GM23338 (cell line): Measurements from ENCODE around the gene TMA7. TPM values are rescaled to one million over a fixed set of nuclear protein-coding genes. Genes with fewer than 3 reads are reported as not detected.
A peak's percentile ranks its signal among the peaks of the same experiment; 100 is the strongest.

ENCODE experiments used
- ATAC-seq: fragments of 200-7000 bp; cut with Tn5 transposase; 3 replicates; pipeline ENCODE4 v1.9.1; 2020
- DNase-seq: peaks from one replicate; pipeline ENCODE4 v3.0.0-alpha.2; 2015; ENCODE audit warnings: low spot score
- H2AFZ ChIP-seq: fragments of 200-600 bp; sonication (generic); 2 replicates; pipeline ENCODE4 v1.8.0; 2016; ENCODE audit warnings: antibody characterized with exemption, mild to moderate bottlenecking, moderate library complexity
- H3F3A ChIP-seq: fragments of 200-600 bp; sonication (generic); replicated peaks from 2 replicates; pipeline ENCODE4 v1.8.0; 2017; ENCODE audit warnings: antibody characterized with exemption, mixed run types, low read depth
- H3K27ac ChIP-seq: fragments of 200-600 bp; sonication (generic); 2 replicates; pipeline ENCODE4 v1.6.1; 2016; ENCODE audit warnings: low read depth
- H3K27me3 ChIP-seq: fragments of 200-600 bp; sonication (generic); 2 replicates; pipeline ENCODE4 v1.8.0; 2016; ENCODE audit warnings: mild to moderate bottlenecking, mixed run types, moderate library complexity; ENCODE audit not compliant: insufficient read depth
- H3K36me3 ChIP-seq: fragments of 200-600 bp; sonication (generic); 2 replicates; pipeline ENCODE4 v1.8.0; 2016; ENCODE audit warnings: mild to moderate bottlenecking; ENCODE audit not compliant: insufficient read depth
- H3K4me1 ChIP-seq: fragments of 200-600 bp; sonication (generic); 2 replicates; pipeline ENCODE4 v1.8.0; 2016; ENCODE audit warnings: mild to moderate bottlenecking, moderate library complexity; ENCODE audit not compliant: insufficient read depth
- H3K4me2 ChIP-seq: fragments of 200-600 bp; sonication (generic); 2 replicates; pipeline ENCODE4 v1.7.1; 2017; ENCODE audit warnings: mixed run types
- H3K4me3 ChIP-seq: fragments of 200-600 bp; sonication (generic); 2 replicates; pipeline ENCODE4 v1.6.1; 2016; ENCODE audit warnings: mixed run types
- H3K79me2 ChIP-seq: fragments of 200-600 bp; sonication (generic); replicated peaks from 2 replicates; pipeline ENCODE4 v1.8.0; 2017; ENCODE audit warnings: mild to moderate bottlenecking; ENCODE audit not compliant: insufficient read depth
- H3K9me2 ChIP-seq: fragments of 200-600 bp; sonication (generic); 2 replicates; pipeline ENCODE4 v1.8.0; 2017; ENCODE audit not compliant: insufficient read depth
- H4K20me1 ChIP-seq: fragments of 200-600 bp; sonication (generic); replicated peaks from 2 replicates; pipeline ENCODE4 v1.8.0; 2017; ENCODE audit warnings: mild to moderate bottlenecking; ENCODE audit not compliant: insufficient read depth
- H3K27ac Mint-ChIP-seq: 2 replicates; pipeline ENCODE4 v1.8.0; 2020; ENCODE audit warnings: inconsistent platforms, mild to moderate bottlenecking, moderate library complexity, mixed read lengths
- H3K27me3 Mint-ChIP-seq: 3 replicates; pipeline ENCODE4 v1.8.0; 2022; ENCODE audit warnings: low read depth, mild to moderate bottlenecking, moderate library complexity, mixed read lengths, inconsistent platforms; ENCODE audit not compliant: insufficient read depth, poor library complexity
- H3K36me3 Mint-ChIP-seq: 3 replicates; pipeline ENCODE4 v1.8.0; 2021; ENCODE audit warnings: low read depth, mild to moderate bottlenecking, inconsistent platforms, moderate library complexity, mixed read lengths
- H3K4me1 Mint-ChIP-seq: 3 replicates; pipeline ENCODE4 v1.8.0; 2020; ENCODE audit warnings: mild to moderate bottlenecking, inconsistent platforms, mixed read lengths
- H3K4me3 Mint-ChIP-seq: 3 replicates; pipeline ENCODE4 v1.8.0; 2021; ENCODE audit warnings: moderate library complexity, mild to moderate bottlenecking, inconsistent platforms, mixed read lengths
- H3K9me3 Mint-ChIP-seq: 3 replicates; pipeline ENCODE4 v1.8.0; 2020; ENCODE audit warnings: moderate library complexity, mild to moderate bottlenecking, inconsistent platforms, mixed read lengths
- CREB1 ChIP-seq: fragments of 250-450 bp; sonication (Bioruptor Pico); IDR thresholded peaks from 2 replicates; pipeline ENCODE4 v1.5.0; 2020; ENCODE audit warnings: low read depth, mild to moderate bottlenecking, moderate library complexity
- EZH2 ChIP-seq: fragments of 200-600 bp; sonication (generic); IDR thresholded peaks from one replicate; pipeline ENCODE4 v1.8.0; 2017; ENCODE audit warnings: antibody characterized with exemption, mild to moderate bottlenecking, low read depth; ENCODE audit not compliant: unreplicated experiment
- EZH2phosphoT487 ChIP-seq: fragments of 200-600 bp; sonication (generic); IDR thresholded peaks from one replicate; pipeline ENCODE4 v1.8.1; 2018; ENCODE audit warnings: antibody characterized with exemption; ENCODE audit not compliant: unreplicated experiment
- JUNB ChIP-seq: IDR thresholded peaks from one replicate; pipeline ENCODE4 v1.6.1; 2016; ENCODE audit warnings: antibody characterized with exemption; ENCODE audit not compliant: unreplicated experiment
- NANOG ChIP-seq: IDR thresholded peaks from 2 replicates; pipeline ENCODE4 v1.6.1; 2016; ENCODE audit warnings: antibody characterized with exemption, borderline replicate concordance
- POLR2AphosphoS5 ChIP-seq: IDR thresholded peaks from 2 replicates; pipeline ENCODE4 v1.6.1; 2016; ENCODE audit warnings: antibody characterized with exemption, low read depth
- REST ChIP-seq: IDR thresholded peaks from one replicate; pipeline ENCODE4 v1.6.1; 2018; ENCODE audit warnings: antibody characterized with exemption; ENCODE audit not compliant: unreplicated experiment
- STAT1 ChIP-seq: IDR thresholded peaks from one replicate; pipeline ENCODE4 v1.6.1; 2016; ENCODE audit warnings: antibody characterized with exemption; ENCODE audit not compliant: unreplicated experiment
- ZNF331 ChIP-seq: fragments of 250-450 bp; sonication (Bioruptor Pico); IDR thresholded peaks from 2 replicates; pipeline ENCODE4 v1.5.0; 2020; ENCODE audit warnings: low read depth, mild to moderate bottlenecking, moderate library complexity
- ZNF462 ChIP-seq: fragments of 250-450 bp; sonication (Bioruptor Pico); IDR thresholded peaks from 2 replicates; pipeline ENCODE4 v1.5.0; 2020; ENCODE audit warnings: mild to moderate bottlenecking, moderate library complexity
- polyA plus RNA-seq: library from polyadenylated mRNA; unstranded; fragments of >200 nt; fragmentation: Nextera tagmentation; extraction: Ambion mirVana; gene quantifications from 2 replicates; pipeline ENCODE4 v1.2.1, GENCODE V29; 2016
- total RNA-seq: library from RNA; depleted of rRNA; stranded (reverse); fragments of >200 nt; shearing (Covaris generic); gene quantifications from 2 replicates; pipeline ENCODE4 v1.2.3, GENCODE V29; 2014
- TF ChIP-seq, protein P1 (sequence below): IDR thresholded peaks from 2 replicates; pipeline ENCODE4 v1.6.1; 2016; ENCODE audit warnings: antibody characterized with exemption

TMA7 gene
- total and polyA plus RNA-seq, 2 experiments from 2014 or later: 419 to 2,089 TPM

- Histone ChIP-seq H2AFZ (peak within 1 kb of the TSS; percentile 97), H3K27ac (peak within 1 kb of the TSS; percentile 78; the same call in 1 of the 2 replicates), H3K9me2 (no peaks in the 10 kb centered on the region), H3K36me3 (peaks cover 19% of the 10 kb centered on the region), H3K79me2 (peaks cover 38% of the 10 kb centered on the region), H3K4me2 (peak within 1 kb of the TSS; percentile 99), H3F3A (peaks cover 52% of the 10 kb centered on the region), H3K4me3 (peak within 1 kb of the TSS; percentile 99), H3K4me1 (peaks cover 16% of the 10 kb centered on the region; the same call in 1 of the 2 replicates), H3K27me3 (no peaks in the 10 kb centered on the region), H4K20me1 (peaks cover 27% of the 10 kb centered on the region)
- peak; percentile 96 for ATAC-seq
- H3K27ac Mint-ChIP-seq: peak within 1 kb of the TSS; percentile 95
- peak; percentile 97 for DNase-seq
- peaks cover 26% of the 10 kb centered on the region for H3K4me1 Mint-ChIP-seq
- peaks cover 41% of the 10 kb centered on the region for H3K36me3 Mint-ChIP-seq
- TF ChIP-seq EZH2 (no peak), POLR2AphosphoS5 (peak; percentile 99), CREB1 (CRISPR knock-in tag) (peak; percentile 98), NANOG (no peak), REST (peak; percentile 19), ZNF331 (CRISPR knock-in tag) (no peak), JUNB (no peak), EZH2phosphoT487 (no peak), ZNF462 (CRISPR knock-in tag) (no peak), STAT1 (no peak)
- TF ChIP-seq, protein P1, sequence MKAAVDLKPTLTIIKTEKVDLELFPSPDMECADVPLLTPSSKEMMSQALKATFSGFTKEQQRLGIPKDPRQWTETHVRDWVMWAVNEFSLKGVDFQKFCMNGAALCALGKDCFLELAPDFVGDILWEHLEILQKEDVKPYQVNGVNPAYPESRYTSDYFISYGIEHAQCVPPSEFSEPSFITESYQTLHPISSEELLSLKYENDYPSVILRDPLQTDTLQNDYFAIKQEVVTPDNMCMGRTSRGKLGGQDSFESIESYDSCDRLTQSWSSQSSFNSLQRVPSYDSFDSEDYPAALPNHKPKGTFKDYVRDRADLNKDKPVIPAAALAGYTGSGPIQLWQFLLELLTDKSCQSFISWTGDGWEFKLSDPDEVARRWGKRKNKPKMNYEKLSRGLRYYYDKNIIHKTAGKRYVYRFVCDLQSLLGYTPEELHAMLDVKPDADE: peak; percentile 72; the same call in 1 of the 2 replicates
- peak within 1 kb of the TSS; percentile 94 for H3K4me3 Mint-ChIP-seq
- H3K27me3 Mint-ChIP-seq: no peaks in the 10 kb centered on the region
- no peaks in the 10 kb centered on the region for H3K9me3 Mint-ChIP-seq
Measured at GRCh38 chr3:48446425-48447193, 6.6 kb downstream of the TMA7 start, which contains the start of gene ATRIP. Gene ATRIP (plus strand): TSS chr3:48446737. CDS start chr3:48446846, 109 bp downstream.
